HG03280 (cell line): ENCODE results near the gene ITGAL.
"Not testable (repeated sequence)": the region's sequence is repeated elsewhere in the genome, so short reads cannot be mapped to it uniquely, and the experiment has no call there.

Source experiments
- ATAC-seq: cut with Tn5 transposase; IDR thresholded peaks from one replicate; pipeline ENCODE4 v1.9.1; 2021; ENCODE audit warnings: mild to moderate bottlenecking, moderate library complexity; ENCODE audit not compliant: unreplicated experiment

The ITGAL gene

DNA sequence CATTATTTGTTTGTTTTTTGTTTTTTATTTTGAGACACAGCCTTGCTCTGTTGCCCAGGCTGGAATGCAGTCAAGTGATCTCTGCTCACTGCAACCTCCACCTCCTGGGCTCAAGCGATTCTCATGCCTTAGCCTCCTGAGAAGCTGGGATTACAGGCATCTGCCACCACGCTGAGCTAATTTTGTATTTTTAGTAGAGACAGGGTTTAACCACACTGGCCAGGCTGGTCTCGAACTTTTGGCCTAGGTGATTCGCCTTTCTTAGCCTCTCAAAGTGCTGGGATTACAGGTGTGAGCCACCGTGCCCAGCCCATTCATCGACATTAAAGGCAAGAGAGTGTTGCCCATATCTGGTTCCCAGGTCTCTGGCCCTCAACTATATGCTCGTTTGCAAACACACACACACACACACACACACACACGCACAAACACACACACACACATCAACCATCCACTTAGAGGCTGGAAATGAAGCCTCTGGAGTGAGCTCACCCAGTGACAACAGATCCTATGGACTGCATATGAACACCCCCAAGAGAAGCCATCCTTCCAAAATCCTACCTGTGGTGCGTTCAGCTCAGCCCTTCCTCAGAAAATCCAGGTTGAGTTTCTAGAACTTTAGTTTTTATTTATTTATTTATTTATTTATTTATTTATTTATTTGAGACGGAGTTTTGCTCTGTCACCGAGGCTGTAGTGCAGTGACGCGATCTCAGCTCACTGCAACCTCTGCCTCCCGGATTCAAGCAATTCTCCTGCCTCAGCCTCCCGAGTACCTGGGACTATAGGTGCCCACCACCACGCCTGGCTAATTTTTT is 14.6 kb upstream of the ITGAL start:
- no peak for ATAC-seq

DNA sequence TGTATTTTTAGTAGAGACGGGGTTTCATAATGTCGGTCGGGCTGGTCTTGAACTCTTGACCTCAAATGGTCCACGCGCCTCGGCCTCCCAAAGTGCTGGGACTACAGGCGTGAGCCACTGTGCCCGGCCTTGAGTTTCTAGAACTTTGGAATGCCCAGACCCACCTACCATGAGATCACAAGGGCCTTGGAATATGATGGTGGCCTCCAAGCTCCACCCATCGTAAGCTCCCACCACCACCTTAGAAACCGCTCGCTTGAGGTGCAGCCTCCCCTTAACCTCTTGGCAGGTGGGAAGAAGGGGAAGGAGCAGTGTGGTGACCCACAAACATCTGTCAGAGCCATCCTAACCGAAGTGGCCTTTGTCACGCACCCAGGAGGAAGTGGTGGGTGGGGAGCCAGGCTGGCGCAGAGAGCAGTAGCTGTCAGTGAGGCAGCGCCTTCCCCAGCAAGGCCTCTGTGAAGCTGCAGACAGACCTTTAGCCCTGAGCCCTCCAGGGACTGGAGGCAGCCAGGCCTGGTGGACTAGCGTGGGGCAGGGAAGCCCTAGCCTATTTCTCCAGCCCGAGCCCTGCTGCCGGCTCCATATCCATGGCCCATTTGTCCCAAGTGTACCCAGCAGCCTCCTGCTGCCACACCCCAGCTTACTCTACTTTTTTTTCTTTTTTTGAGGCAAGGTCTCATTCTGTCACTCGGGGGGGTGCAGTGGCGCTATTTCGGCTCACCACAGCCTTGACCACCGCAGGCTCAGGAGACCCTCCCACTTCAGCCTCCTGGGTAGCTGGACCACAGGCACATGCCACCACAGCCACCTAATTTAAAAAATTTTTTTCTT is 13.8 kb upstream of the ITGAL start:
- ATAC-seq, result peak; percentile 71

DNA sequence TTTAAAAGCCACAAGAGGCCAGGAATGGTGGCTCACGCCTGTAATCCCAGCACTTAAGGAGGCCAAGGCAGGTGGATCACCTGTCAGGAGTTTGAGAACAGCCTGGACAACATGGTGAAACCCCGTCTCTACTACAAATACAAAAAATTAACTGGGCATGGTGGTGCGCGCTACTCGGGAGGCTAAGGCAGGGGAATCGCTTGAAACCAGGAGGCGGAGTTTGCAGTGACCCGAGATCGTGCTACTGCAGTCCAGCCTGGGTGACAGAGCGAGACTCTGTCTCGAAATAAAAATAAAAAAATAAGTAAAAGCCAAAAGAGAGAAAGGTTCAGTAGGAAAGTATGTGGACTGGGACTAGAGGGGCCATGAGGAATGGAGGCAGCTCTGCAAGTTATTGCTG is 13.1 kb upstream of the ITGAL start:
- ATAC-seq, result no peak

DNA sequence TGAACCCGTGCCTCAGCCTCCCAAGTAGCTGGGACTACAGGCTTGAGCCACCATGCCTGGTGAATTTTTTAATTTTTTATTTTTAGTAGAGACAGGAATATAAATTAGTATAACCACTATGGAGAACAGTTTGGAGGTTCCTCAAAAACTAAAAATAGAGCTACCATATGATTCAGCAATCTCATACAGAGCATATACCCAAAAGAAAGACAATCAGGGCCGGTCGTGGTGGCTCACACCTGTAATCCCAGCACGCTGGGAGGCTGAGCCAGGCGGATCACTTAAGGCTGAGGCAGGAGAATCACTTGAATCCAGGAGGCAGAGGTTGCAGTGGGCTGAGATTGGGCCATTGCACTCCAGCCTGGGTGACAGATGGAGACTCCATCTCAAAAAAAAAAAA is 11.1 kb upstream of the ITGAL start:
- not testable (repeated sequence) for ATAC-seq

DNA sequence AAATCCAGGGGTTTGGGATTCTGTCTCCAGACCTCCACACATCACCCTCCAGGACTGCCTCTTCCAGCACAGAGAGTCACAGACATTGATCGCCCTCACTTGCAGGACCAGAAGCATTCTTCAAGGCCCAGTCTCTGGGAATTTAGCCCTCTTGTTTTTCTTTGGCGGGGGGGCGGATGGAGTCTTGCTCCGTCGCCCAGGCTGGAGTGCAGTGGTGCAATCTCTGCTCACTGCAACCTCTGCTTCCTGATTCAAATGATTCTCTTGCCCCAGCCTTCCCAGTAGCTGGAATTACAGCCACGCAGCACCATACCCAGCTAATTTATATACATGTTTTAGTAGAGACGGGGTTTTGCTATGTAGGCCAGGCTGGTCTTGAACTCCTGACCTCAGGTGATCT is 8.5 kb upstream of the ITGAL start:
- ATAC-seq, result no peak

DNA sequence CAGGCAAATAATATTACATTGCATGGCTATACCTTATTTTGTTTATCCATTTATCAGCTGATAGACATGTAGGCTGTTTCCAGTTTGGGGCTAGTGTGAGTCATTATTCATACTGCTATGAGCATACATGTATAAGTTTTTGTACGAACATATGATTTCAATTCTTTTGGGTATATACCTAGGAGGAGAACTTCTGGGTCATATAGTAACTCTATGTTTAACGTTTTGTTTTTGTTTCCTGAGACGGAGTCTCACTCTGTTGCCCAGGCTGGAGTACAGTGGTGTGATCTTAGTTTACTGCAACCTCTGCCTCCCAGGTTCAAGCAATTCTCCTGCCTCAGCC is 2.4 kb upstream of the ITGAL start:
- ATAC-seq, result no peak

DNA sequence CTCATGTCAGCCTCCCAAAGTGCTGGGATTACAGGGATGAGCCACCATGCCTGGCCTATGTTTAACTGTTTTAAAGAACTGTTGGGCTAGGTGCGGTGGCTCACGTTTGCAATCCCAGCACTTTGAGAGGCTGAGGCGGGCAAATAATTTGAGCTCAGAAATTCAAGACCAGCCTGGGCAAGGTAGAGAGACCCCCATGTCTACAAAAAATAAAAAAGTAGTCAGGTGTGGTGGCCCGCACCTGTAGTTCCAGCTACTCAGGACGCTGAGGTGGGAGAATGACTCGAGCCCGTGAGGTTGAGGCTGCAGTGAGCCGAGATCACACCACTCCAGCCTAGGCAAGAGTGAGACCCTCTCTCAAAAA is 1.9 kb upstream of the ITGAL start:
- no peak for ATAC-seq

DNA sequence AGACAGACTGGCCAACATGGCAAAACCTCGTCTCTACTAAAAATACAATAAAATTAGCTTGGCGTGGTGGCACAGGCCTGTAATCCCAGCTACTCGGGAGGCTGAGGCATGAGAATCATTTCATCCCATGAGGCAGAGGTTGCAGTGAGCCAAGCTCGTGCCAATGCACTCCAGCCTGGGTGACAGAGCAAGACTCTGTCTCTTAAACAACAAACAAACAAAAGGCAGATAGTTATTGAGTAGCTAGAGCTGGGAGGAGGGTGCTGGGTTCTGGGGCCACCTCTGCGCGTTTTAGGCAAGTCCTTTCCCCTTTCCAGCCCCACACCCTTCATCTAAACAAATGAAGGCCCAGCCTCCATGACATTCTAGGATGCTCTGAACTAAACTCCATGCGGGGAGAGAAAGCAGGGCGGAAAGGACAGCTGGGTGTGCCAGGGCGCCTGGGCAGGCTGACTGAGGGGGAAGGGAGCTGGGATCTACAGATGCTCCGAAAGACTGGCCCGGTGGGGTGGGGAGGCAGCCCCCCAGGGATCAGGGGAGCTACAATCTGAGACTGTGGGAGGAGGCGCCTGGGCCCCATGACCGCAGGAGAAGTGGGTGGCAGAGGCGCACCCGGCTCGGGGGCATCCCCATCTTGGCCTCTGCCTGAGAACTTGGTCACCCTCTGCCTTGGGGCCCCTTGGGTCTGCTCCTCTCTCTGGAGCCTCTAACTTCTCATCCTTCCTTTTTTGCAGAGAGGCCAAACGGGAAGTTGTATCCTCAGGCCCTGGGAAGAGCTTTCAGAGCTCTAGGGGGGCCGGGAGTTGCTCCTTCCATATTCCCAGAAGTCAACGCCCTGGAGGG is 910 bp downstream of the ITGAL start:
- no peak for ATAC-seq

DNA sequence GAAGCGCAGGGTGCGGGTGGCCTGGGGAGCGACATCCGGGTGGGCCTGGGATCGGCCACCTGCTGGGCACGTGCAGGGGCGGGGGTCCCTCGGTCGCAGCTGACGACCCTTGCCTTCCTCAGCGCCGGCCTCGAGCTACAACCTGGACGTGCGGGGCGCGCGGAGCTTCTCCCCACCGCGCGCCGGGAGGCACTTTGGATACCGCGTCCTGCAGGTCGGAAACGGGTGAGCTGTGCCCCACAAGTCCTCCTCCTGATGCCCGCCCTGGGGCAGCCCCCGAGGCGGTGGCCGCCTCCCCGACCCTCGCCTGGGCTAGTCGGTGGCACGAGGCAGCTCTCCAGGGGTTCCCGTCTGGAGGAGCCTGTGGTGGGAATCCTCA is 1.5 kb downstream of the ITGAL start:
- no peak for ATAC-seq

DNA sequence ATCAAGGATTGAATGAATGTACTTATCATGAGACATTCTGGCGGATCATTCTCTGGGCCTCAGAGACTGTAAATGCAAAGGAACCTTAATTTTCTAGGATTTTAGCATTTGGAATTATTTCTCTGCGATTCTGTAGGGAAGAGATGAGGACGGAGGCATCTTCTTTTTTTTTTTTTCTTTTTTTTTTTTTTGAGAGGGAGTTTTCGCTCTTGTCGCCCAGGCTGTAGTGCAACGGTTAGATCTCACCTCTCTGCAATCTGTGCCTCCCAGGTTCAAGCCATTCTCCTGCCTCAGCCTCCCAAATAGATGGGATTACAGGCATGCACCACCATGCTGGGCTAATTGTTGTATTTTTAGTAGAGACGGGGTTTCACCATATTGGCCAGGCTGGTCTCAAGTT is 2.1 kb downstream of the ITGAL start:
- no peak for ATAC-seq

DNA sequence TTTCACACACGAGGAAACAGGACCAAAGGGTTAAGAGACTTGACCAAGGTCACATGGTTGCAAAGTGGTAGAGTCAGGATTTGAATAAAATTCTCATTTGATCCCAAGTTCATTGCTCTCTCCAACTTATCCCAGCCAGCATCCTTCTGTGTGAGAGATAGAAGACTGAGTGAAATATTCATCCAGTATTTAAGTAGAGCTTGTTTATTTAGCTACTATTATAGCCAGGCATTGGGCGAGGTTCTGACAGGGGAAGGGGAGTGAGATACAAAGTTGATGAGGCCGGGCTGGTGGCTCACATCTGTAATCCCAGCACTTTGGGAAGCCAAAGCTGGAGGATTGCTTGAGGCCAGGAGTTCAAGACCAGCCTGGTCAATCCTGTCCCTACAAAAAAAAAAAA is 4.4 kb downstream of the ITGAL start:
- ATAC-seq, result no peak

DNA sequence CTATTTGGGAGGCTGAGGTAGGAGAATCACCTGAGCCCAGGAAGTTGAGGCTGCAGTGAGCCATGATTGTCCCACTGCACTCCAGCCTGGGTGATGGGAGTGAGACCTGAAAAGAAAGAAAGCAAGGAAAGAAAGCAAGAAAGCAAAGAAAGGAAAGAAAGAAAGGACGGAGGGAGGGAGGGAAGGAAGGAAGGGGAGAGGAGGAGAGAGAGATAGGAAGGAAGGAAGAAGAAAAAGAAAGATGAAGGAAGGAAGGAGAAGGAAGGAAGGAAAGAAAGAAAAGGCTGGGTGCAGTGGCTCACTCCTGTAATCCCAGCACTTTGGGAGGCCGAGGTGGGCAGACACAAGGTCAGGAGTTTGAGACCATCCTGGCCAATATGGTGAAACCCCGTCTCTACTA is 5.2 kb downstream of the ITGAL start:
- not testable (repeated sequence) for ATAC-seq

DNA sequence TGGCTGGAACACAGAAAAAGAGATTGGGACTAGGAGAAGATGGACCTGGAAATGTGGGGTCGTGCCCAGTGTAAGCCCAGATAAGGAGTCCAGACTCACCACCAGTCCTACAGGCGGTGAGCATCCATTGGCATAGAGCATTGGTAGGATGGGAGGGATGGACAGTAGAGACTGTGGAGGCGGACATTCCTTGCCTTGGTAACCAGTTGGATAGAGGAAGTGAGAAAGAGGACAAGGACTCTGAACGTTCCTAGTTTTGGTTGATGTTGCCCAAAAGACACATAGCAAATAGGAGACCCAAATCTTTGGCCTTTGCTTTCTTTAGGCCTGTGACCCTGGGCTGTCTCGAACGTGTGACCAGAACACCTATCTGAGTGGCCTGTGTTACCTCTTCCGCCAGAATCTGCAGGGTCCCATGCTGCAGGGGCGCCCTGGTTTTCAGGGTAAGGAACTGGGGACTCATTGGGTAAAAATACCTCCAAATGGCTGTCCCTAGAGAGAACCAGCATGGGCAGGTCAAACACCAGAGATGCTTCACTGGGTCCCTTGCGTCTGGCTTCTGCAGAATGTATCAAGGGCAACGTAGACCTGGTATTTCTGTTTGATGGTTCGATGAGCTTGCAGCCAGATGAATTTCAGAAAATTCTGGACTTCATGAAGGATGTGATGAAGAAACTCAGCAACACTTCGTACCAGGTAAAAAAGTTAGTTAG is 6.4 kb downstream of the ITGAL start:
- ATAC-seq, result no peak

DNA sequence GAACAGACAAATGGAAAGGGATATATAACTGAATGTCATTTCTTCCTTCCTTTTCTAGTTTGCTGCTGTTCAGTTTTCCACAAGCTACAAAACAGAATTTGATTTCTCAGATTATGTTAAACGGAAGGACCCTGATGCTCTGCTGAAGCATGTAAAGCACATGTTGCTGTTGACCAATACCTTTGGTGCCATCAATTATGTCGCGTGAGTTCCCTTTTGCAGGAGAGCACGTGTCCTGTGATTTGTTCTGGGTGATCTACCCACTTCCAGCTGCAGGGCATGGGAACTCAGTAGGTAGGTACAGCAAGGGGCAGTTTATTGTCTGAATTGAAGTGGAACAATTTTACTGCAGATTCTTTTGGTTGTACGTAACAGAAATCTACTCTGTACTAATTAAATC is 8.8 kb downstream of the ITGAL start:
- ATAC-seq, result no peak

DNA sequence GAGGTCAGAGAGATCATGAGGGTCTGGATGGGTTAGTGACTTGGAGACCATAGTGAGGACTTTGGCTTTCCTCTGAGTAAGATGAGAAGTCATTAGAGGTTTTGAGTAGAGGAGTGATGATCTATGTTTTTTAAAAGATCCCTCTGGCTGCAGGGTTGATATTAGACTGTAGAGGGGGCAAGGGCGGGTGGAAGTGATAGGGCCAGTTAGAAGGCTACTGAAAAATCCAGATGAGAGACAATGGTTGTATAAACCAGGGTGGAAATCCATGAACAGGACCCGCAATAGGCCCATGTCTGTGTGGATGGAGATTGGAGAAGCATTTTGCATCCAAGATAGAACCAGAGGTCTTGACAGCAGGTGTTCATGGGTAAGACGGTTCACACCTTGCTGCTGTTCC is 9.8 kb downstream of the ITGAL start:
- ATAC-seq, result no peak

DNA sequence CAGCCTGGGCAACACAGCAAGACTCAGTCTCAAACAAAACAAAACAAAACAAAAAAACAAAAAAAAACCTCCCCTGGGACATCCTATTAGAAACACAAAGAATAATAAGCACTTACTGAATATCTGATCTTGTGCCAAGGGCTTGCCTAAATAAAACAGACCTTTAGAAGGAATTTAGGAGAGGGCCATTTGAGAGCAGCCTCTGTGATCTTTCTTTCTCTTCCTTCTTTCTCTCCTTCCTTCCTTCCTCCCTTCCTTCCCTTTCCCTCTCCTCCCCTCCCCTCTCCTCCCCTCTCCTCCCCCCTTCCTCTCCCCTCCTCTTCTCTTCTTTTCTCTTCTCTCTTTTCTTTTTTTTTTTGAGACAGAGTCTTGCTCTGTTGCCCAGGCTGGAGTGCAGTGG is 12.3 kb downstream of the ITGAL start:
- no peak for ATAC-seq

DNA sequence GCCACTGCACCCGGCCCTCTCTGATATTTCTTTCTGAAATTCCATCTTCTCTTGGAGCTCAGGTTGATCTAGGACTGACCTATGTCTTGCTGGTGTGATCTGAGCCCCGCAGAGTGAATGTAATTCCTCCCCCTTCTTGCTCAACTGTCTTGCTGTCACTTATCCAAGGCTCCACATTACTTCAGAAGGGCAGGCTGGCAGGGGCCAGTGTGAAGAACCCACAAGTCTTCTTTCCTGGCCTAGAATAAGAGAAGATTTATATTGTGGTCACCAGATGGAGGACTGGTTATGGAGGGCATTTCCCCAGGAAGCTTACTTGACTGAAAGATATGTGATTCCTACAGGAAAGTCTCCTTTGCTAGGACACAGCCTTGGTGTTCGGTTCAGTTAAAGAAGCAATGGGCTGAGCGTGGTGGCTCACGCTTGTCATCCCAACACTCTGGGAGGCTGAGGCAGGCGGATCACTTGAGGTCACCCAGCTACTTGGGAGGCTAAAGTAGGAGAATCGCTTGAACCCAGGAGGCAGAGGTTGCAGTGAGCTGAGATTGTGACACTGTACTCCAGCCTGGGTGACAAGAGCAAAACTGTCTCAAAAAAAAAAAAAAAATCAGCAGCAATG is 13.4 kb downstream of the ITGAL start:
- ATAC-seq, result no peak

DNA sequence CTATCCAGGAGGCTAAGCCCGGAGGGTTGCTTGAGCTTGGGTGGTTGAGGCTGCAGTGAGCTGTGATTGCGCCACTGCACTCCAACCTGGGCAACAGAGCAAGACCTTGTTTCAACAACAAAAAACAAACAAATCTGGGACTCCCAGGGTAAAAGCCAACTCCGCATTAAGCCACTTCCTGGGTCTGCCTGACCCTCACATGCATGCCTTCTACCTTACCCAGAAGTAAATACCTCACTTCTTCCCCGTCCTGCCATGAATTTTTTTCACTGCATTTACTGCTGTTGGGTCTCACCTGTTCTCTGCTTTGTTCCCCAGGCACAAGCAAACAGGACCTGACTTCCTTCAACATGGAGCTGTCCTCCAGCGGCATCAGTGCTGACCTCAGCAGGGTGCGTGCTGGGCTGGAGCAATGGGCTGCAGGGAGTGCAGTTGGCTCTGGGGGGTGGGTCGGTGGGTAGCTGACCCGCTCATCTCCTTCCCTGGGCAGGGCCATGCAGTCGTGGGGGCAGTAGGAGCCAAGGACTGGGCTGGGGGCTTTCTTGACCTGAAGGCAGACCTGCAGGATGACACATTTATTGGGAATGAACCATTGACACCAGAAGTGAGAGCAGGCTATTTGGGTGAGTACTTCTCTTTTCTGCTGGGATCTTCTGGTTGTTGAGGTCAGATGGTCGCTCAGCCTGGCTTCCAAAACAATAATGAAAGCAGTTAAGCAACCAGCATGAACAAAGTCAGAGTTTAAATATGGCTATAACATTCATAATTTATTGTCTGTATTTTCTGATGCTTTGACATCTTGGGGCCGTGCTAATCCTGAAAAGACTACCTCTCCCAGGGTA is 16.4 kb downstream of the ITGAL start:
- ATAC-seq, result no peak

DNA sequence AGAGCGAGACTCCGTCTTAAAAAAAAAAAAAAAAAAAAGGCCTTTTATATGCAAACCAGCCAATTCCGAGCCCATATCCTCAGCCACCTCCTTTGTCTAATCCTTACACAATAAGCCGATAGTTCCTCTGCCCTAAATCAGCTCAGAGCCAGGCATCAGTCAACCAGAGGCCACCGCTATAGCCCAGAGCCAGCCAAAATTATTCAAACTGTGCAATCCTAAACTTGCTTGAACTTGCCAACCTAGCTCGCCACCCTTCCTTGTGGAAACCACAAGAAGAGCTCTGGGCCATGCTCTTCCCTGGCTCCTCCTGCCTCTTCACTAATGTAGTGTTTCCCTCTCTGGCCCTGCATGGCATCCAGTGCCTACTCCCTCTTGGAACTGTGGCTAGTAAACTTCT is 17.7 kb downstream of the ITGAL start:
- no peak for ATAC-seq

DNA sequence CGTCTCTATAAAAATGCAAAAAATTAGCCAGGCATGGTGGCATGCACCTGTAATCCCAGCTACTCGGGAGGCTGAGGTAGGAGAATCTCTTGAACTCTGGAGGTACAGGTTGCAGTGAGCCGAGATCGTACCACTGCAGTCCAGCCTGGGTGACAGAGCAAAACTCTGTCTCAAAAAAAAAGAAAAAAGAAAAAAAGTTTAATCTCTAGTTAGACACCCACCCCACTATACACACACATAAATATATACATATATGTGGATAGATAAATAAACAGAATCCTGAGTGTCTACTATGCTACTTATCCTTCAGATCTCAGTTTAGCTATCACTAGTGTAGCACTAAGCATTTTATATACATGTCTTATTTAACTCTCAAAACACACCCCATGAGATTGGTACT is 18.7 kb downstream of the ITGAL start:
- ATAC-seq, result no peak
